UCSD-AML1 (cell line): Measurements from ENCODE around the gene MUC15.
"Not testable (repeated sequence)": the region's sequence is repeated elsewhere in the genome, so short reads cannot be mapped to it uniquely, and the experiment has no call there.

Experiments
- DNase-seq: peaks from one replicate; lab custom pipeline; 2025; ENCODE audit not compliant: unreplicated experiment; lab: John Stamatoyannopoulos, UW

Gene MUC15

DNA sequence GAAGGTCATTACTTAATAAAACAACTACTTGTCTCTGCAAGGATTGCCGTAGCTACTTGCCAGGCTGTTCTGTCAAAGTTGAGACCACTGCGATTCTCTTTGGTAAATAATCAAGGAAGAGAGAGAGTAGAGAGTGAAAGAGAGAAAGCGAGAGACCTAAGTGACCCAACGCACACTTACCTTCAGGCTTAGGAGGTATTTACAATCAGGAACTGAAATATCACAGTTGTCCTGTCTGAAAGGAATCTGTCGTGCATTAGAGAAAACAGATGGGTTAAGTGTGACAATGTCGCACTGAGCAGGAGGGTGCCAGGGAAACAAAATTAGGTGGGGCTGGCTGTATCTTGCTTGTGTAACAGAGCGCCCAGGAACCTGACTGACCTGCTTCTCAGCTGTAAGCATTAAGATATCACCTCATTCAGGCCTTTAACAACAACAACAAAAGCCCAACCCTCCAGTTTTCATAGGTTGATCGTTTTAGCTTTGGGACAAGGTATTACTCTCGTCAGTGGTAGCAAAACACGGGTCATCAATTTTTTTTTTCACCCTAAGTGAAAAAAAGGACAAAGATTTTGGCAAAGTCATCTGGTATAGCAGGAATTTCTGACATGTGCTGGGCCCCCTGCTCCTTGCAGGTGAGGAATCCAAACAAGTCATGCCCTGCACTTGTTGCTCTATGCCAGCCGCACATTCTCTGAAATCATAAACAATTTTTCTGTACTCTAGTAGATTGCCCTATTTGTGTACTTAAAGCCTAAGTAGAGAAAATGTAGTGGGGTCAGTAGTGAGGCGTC, at the start of gene MUC15:
Gene MUC15, minus strand, starts transcription at position 403 of the 794 bp plus-strand sequence. CDS start 5,169 bp downstream, outside the sequence.
- DNase-seq = no peak

DNA sequence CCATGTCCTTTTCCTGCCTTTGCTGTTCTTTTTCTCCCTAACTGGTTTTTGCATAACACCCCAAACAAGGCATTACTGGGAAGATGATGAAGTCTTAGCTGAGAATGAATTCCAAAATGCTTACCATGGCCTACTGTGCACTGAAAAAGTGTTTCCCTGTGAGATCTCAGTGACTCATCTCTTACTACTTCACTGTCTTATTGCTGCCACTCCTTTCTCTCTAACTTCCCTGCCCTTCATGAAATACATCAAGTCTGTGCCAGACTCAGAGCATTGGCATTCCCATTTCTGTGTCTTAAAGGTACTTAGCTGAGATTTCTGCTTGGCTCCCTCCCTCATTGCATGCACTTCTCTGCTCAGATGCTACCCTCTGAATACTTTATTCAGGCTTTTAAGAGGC, 49.1 kb upstream of the MUC15 start:
- no peak for DNase-seq

- DNase-seq = no peak
Measured at GRCh38 chr11:26620282-26621045, 48.4 kb upstream of the MUC15 start.

DNA sequence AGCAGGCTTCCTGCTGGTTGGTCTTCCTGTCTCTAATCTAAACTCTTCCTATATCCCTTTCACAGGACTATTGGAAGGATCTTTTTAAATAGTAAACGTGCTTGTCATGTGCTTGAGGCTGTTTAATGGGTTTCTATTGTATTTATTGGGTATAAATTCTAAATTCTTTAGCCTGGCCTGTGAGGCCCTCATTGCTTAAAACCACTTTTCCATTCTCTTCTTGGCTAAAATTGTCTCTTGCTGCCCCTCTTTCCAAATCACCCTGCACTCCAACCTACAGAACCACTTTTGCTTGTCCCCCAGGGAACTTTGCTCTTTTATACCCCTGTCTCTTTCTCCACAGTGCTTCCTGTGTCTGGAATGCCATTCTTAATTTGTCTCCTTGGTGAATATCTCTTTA, 46.4 kb upstream of the MUC15 start:
- DNase-seq = no peak

- DNase-seq = no peak
Measured at GRCh38 chr11:26613759-26614158, 41.7 kb upstream of the MUC15 start.

DNA sequence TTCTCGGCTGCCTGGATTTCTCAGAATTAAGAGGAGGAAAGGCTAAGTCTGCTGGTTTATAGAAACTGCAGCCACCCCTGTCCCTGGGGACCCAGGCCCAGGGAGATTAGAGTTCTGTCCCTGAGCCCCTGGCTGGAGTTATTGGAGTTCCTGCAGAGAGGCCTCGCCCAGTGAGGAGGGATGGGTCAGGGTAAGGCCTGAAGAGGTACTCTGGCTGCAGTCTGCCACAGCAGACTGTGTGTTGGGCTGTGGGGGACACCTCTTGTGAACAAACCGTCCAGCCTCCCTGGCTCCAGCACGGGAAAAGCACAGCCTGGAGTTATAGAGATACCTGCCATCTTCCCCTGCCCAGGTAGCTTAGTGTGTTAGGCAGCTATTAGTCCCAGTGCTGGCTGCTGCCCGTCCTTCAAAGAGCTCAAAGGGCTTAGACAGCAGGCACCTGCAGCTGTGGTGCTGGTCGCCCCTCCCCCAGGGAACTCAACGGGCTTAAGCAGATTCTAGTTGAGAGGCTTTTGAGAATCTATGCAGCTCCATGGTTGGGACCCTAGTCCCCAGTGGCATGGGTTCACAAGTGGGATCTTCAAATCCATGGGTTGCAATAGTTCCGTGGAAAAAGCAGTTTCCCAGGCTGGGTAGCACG, 36.6 kb upstream of the MUC15 start:
- DNase-seq = no peak

GRCh38 chr11:26607725-26608506, 35.9 kb upstream of the MUC15 start:
- no peak for DNase-seq

- DNase-seq = no peak
Measured at GRCh38 chr11:26599876-26600434, 27.9 kb upstream of the MUC15 start.

- DNase-seq = no peak
Measured at GRCh38 chr11:26599425-26599824, 27.4 kb upstream of the MUC15 start.

DNA sequence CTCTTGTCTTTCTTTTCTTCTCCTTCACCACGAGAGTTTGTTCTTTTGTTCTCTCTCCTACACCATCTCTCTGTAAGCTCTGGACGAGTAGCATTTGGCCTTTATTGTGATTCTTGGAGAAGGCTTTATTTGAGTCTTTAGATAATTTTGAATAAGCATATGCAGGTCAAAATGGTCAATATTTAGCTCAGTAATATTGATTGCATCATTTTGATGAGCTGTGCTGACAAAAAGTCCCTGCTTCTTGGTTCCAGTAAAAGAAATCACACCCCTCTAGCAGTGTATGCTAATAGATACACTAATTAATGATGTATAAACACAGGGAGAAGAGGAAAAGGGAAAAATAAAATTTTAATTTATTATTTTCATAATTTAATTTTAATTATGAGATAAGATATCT, 25.8 kb upstream of the MUC15 start:
- no peak for DNase-seq

GRCh38 chr11:26597049-26597689, 25.1 kb upstream of the MUC15 start:
- DNase-seq = not testable (repeated sequence)

GRCh38 chr11:26595207-26595865, 23.3 kb upstream of the MUC15 start:
- DNase-seq = not testable (repeated sequence)

DNA sequence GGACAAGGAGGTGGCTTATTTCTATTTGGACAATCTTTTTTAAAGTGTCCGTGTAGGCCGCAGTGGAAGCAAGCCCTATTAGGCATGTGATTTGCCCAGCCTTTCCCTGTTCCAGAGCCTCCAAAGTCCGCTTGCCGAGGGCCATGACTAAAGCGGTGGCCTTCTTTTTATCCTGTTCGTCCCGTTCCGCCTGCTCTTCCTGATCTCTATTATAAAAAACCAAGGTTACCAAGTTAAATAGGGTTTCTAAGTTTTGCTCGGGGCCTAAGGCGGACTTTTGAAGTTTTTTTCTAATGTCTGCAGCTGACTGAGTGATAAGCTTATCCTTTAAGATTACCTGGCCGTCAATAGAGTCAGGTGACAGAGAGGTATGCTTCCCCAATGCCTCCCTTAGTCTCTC, 21.6 kb upstream of the MUC15 start:
- no peak for DNase-seq

DNA sequence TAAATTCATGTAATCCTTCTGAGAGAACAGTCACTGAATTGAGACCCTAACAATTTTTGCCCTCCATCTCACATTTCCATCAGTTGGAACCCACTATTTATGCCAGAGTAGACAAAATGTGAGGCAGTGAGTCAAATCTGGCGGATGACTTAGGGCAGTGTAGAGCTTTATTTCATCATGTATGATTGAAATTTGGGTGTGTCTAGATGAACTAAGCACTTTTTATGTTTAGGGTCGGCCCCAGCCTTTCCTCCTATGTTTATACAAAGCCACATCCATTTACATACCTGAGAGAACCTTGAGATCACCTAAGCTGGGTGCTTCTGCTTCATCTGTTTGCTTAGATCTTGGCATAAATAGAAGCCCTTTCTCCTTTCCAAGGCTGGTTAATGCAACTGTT, 15.0 kb upstream of the MUC15 start:
- no peak for DNase-seq

- DNase-seq = no peak
Measured at GRCh38 chr11:26584818-26585217, 12.8 kb upstream of the MUC15 start.

- no peak for DNase-seq
Measured at GRCh38 chr11:26583550-26583949, 11.5 kb upstream of the MUC15 start.

DNA sequence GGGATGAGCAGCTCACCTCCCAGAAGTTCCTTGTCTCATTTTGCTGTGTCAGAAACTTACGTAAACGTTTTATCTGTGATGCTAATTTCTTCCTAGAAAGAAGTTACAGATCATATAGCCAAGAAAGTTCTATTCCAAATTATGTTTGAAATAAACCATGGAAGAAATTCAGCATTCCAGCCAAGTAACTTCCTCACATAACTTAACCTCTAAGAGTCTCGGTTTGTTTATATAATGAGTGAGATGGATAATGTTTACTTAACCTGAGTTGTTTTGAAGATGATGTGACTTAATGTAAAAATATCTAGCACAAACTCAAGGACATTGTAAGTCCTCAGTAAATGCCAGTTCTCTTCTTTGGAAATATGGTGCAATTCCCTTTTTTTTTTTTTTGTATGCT, 8.9 kb upstream of the MUC15 start:
- DNase-seq = no peak

DNA sequence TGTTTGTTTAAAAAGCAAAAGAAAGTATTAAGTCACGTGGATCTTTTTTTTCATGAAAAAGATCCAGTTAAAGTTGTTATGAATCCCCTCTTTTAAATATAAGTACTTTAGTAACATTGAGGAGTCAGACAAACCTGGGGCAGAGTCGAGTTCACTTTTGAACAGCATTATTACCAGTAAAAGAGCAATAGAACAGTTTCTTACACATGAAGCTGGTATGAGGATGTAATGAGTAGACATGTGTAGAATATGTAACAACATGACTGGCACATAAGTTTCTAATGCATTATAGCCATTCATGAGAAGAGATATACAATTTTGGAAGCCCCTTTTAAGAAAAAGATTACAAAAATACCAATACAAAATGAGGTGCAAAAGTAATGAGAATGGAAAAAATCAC, 7.6 kb upstream of the MUC15 start:
- DNase-seq = no peak

- DNase-seq = no peak
Measured at GRCh38 chr11:26578998-26579661, 7.1 kb upstream of the MUC15 start.
